Stomach (tissue), 9 donors: ENCODE data around the gene GZMH. TPM values are rescaled to one million over a fixed set of nuclear protein-coding genes. Genes with fewer than 3 reads are reported as not detected.

ENCODE experiments used
- DNase-seq, 2 donors: peaks; one replicate each; pipeline versions ENCODE4 v3.0.0 to v3.0.0-alpha.2; 2013 to 2019
- H3K27ac ChIP-seq, 5 donors: fragments of 200-600 bp in 4 of 5; sonication (generic) in 4 of 5; one replicate each; pipeline ENCODE4 v1.5.1; 2013 to 2019; ENCODE audit warnings: mild to moderate bottlenecking in 1 of 5, moderate library complexity in 1 of 5
- H3K27me3 ChIP-seq, 3 donors: fragments of 200-600 bp; sonication (generic); one replicate each; pipeline ENCODE4 v1.5.1; 2017 to 2019; ENCODE audit warnings: mixed run types in 1 of 3
- H3K36me3 ChIP-seq, 4 donors: fragments of 200-600 bp; sonication (generic); 1 replicate in 3 of 4; 2 replicates in 1 of 4; pipeline ENCODE4 v1.5.1; 2016 to 2019
- H3K4me1 ChIP-seq, 4 donors: fragments of 200-600 bp; sonication (generic); one replicate each; pipeline ENCODE4 v1.5.1; 2016 to 2019
- H3K4me3 ChIP-seq, 4 donors: fragments of 200-600 bp; sonication (generic) in 3 of 4; one replicate each; pipeline ENCODE4 v1.5.1; 2016 to 2019; ENCODE audit warnings: mild to moderate bottlenecking in 1 of 4
- H3K9me3 ChIP-seq, 4 donors: fragments of 200-600 bp; sonication (generic); one replicate each; pipeline ENCODE4 v1.5.1; 2016 to 2019
- EP300 ChIP-seq: sonication (generic); formaldehyde crosslinking; IDR thresholded peaks from one replicate; pipeline ENCODE4 v1.6.1; 2017; ENCODE audit warnings: antibody characterized with exemption
- POLR2A ChIP-seq, 4 donors: fragments of 450-650 bp; IDR thresholded peaks; one replicate each; pipeline ENCODE4 v1.6.1; 2016; ENCODE audit warnings: antibody characterized with exemption in 4 of 4, control low read depth in 2 of 4, mild to moderate bottlenecking in 1 of 4, moderate library complexity in 1 of 4
- POLR2AphosphoS5 ChIP-seq, 3 donors: sonication (generic); formaldehyde crosslinking; IDR thresholded peaks; one replicate each; pipeline ENCODE4 v1.6.1; 2016; ENCODE audit warnings: antibody characterized with exemption in 3 of 3
- WGBS, 5 donors: extraction: QIAGEN DNeasy Blood & Tissue Kit in 3 of 5; methylation state at CpG; one replicate each; pipeline versions ENCODE4 v1.1.5 to v1.1.7; 2013 to 2018; 5-methylcytosine and 5-hydroxymethylcytosine counted together
- intact Hi-C: fragments of 100-400 bp; cut with DNase I; formaldehyde crosslinking; loops from one replicate; pipeline ENCODE4 v1.15.1; 2023; ENCODE audit warnings: low total_unique reads
- polyA plus RNA-seq, 3 donors: library from polyadenylated mRNA; stranded (reverse); fragments of 200-250 nt; gene quantifications; one replicate each; pipeline ENCODE4 v1.2.3, GENCODE V29; 2013
- total RNA-seq, 5 donors: library from RNA; depleted of rRNA; stranded (reverse); fragments of >200 nt; gene quantifications; one replicate each; pipeline versions ENCODE4 v1.1.0 to v1.2.3, GENCODE V29; 2014 to 2016
- TF ChIP-seq, protein P1 (sequence below), 7 experiments: fragments of 450-650 bp in 4 of 7; fragments of 200-600 bp in 3 of 7; sonication (generic) in 3 of 7; IDR thresholded peaks; one replicate each; pipeline ENCODE4 v1.5.1; 2016 to 2019; ENCODE audit warnings: antibody characterized with exemption in 7 of 7, control low read depth in 2 of 7, mild to moderate bottlenecking in 1 of 7
- donor health status: healthy with polysubstance abuse.
- donor health status: Bipolar disorder and iron deficiency.
- donor health status: healthy.

The GZMH gene
- total and polyA plus RNA-seq, 8 donors, result 0.44 to 2.0 (median 1.8) TPM; not detected in 3

DNA sequence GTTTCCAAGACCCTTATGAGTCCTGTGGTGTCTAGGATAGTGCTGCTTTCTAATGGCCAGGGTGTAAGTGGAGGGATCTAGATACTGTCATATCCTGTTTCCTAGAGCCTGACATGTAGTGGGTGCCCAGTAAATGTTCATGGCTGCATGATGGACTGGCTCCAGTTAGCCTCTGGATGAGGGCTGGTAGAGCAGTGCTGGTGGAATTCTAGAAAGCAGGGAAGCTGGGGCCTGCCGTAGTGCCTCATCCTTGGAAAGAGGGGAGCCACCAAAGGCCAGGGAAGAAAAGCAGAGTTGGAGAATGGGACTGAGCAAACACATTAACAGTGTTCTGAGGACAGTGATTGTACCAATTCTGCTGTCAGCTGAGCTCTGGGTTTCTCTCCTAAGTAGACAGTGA, 23.9 kb upstream of the GZMH start:
- peaks cover 0 to 17% (median 14%) of the 10 kb centered on the region in 4 donors for H3K4me1 ChIP-seq
- H3K27me3 ChIP-seq, result no peaks in the 10 kb centered on the region
- H3K27ac ChIP-seq, result peak overlapping the region in 1 of 5 donors; percentile 48
- peak overlapping the region in 1 of 4 donors; percentile 4 for H3K4me3 ChIP-seq
- no peaks in the 10 kb centered on the region for H3K9me3 ChIP-seq
- TF ChIP-seq, protein P1, sequence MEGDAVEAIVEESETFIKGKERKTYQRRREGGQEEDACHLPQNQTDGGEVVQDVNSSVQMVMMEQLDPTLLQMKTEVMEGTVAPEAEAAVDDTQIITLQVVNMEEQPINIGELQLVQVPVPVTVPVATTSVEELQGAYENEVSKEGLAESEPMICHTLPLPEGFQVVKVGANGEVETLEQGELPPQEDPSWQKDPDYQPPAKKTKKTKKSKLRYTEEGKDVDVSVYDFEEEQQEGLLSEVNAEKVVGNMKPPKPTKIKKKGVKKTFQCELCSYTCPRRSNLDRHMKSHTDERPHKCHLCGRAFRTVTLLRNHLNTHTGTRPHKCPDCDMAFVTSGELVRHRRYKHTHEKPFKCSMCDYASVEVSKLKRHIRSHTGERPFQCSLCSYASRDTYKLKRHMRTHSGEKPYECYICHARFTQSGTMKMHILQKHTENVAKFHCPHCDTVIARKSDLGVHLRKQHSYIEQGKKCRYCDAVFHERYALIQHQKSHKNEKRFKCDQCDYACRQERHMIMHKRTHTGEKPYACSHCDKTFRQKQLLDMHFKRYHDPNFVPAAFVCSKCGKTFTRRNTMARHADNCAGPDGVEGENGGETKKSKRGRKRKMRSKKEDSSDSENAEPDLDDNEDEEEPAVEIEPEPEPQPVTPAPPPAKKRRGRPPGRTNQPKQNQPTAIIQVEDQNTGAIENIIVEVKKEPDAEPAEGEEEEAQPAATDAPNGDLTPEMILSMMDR (IDR thresholded peaks at IDR 0.05), result no peak
- TF ChIP-seq POLR2AphosphoS5 (IDR thresholded peaks at IDR 0.05), result no peak
- TF ChIP-seq POLR2A (IDR thresholded peaks at IDR 0.05), result no peak
- TF ChIP-seq EP300, result no peak
- intact Hi-C loops, result no loop called here
- H3K36me3 ChIP-seq, result no peaks in the 10 kb centered on the region
- DNase-seq, result no peak
- WGBS, 5 donors, result 68 to 100% (median 89%) methylated on average over 1 of the region's 1 CpG

DNA sequence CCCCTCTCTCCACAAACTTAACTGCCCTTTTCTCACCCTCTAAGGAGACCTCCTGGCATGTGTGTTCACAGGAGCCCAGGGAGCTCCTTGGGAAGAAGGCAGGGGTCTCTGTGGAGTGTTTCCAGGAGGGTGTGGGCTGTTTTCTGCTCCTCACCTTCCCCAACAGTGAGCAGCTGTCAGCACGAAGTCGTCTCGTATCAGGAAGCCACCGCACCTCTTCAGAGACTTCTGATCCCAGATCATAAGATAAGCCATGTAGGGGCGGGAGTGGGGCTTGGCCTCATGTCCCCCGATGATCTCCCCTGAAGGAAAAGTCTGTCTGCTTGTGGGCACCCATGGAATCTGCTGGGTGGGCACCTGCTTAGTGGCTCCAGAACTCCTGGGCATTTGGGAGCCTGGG, 23.3 kb upstream of the GZMH start:
- Histone ChIP-seq H3K27ac (no peak overlapping the region), H3K27me3 (no peaks in the 10 kb centered on the region), H3K36me3 (no peaks in the 10 kb centered on the region), H3K4me3 (peak overlapping the region in 2 of 4 donors; percentile 4 to 5), H3K4me1 (peaks cover 0 to 17% (median 14%) of the 10 kb centered on the region in 4 donors), H3K9me3 (no peaks in the 10 kb centered on the region)
- 59 to 79% (median 62%) methylated on average over 5 to 6 of the region's 6 CpGs for WGBS, 5 donors
- TF ChIP-seq POLR2A (IDR thresholded peaks at IDR 0.05), result no peak
- no peak for TF ChIP-seq EP300
- TF ChIP-seq, protein P1 (IDR thresholded peaks at IDR 0.05), result no peak
- no peak for TF ChIP-seq POLR2AphosphoS5 (IDR thresholded peaks at IDR 0.05)
- intact Hi-C loops, result no loop called here
- DNase-seq, result no peak

DNA sequence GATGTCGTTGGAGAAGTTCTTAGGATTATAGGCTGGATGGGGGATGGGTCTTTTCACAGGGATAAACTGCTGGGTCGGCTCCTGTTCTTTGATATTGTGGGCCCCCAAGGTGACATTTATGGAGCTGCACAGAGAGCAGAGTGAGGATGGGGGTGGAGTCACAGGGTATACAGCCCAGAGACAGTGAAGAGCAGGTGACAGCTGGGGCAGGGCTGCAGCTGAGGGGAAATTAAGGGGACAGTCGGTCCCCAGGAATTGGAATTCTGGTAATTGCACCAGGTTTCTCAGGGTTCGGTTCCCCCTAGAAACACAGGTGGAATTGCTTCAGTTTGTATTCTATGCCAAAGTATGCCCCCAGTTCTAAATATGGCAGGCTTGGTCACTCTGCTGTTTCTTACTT, 22.9 kb upstream of the GZMH start:
- peaks cover 0 to 17% (median 14%) of the 10 kb centered on the region in 4 donors for H3K4me1 ChIP-seq
- WGBS, 5 donors, result 66 to 90% (median 80%) methylated on average over 4 of the region's 4 CpGs
- H3K9me3 ChIP-seq, result no peaks in the 10 kb centered on the region
- H3K27ac ChIP-seq, result no peak overlapping the region
- no peak for DNase-seq
- no peak for TF ChIP-seq POLR2AphosphoS5 (IDR thresholded peaks at IDR 0.05)
- TF ChIP-seq EP300, result no peak
- TF ChIP-seq, protein P1 (IDR thresholded peaks at IDR 0.05), result no peak
- no peak for TF ChIP-seq POLR2A (IDR thresholded peaks at IDR 0.05)
- peak overlapping the region in 1 of 4 donors; percentile 5 for H3K4me3 ChIP-seq
- intact Hi-C loops, result no loop called here
- no peaks in the 10 kb centered on the region for H3K27me3 ChIP-seq
- H3K36me3 ChIP-seq, result no peaks in the 10 kb centered on the region

DNA sequence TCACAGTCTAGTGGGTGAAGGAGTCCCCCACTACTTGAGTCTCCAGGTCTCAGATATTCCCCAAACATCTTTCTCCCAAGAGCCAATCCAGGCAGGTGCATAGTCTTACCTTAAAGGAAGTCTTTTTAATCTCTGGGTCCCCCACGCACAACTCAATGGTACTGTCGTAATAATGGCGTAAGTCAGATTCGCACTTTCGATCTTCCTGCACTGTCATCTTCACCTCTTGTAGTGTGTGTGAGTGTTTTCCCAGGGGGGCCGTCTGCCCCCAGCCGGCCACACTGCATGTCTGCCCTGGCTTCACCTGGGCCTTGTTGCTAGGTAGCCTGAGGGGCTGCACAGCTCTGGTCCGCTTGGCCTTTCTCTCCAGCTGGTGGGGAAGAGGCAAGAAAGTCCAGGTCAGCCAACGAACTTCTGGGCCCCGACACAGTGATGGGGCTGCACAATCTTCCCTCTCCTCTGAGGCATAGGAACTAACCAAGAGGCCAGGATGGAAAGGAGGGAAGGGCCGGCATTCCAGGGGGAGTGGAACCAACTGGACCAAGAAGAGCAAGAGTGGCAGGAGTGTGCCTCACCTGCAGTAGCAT, 22.4 kb upstream of the GZMH start:
- intact Hi-C loops, result no loop called here
- TF ChIP-seq EP300 (no peak), POLR2A (IDR thresholded peaks at IDR 0.05) (no peak), POLR2AphosphoS5 (IDR thresholded peaks at IDR 0.05) (no peak)
- TF ChIP-seq, protein P1 (IDR thresholded peaks at IDR 0.05), result no peak
- peak overlapping the region in 1 of 4 donors; percentile 17 for H3K4me3 ChIP-seq
- H3K4me1 ChIP-seq, result peaks cover 0 to 17% (median 14%) of the 10 kb centered on the region in 4 donors
- 92 to 97% (median 94%) methylated on average over 10 to 11 of the region's 11 CpGs for WGBS, 5 donors
- no peaks in the 10 kb centered on the region for H3K9me3 ChIP-seq
- no peak for DNase-seq
- H3K27ac ChIP-seq, result no peak overlapping the region
- H3K27me3 ChIP-seq, result no peaks in the 10 kb centered on the region
- no peaks in the 10 kb centered on the region for H3K36me3 ChIP-seq
